ENCODE results near the gene CHPT1. TPM values are rescaled to one million over a fixed set of nuclear protein-coding genes. Genes with fewer than 3 reads are reported as not detected.
A peak's percentile ranks its signal among the peaks of the same experiment; 100 is the strongest.

Gene CHPT1
- total and polyA plus RNA-seq, 9 of the 15 experiments (the other 6 are each of a cell fraction or from before 2014, with no cell fraction given), result 15.3 to 210 (median 91.9) TPM

DNA sequence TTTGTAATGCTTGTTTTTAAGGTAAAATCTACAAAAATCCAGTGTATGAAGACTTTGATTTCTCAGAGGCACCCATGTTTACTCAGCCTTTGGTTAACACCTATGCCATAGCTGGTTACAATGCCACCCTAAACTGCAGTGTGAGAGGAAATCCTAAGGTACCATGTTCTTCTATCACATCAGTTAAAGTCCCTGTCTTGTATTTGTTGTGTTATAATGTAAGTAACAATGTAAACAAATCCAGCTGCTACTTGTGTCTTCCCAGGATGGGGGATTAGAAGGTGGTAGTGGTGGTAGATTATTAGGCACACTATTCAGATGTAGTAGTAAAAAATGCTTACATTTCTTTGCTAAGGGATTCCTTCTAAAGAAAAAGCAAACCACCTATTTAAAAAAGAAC is 19.4 kb upstream of the CHPT1 start:
- peak; percentile 23 for ATAC-seq
- no peak overlapping the region for H3K4me3 ChIP-seq
- no peaks in the 10 kb centered on the region for H4K20me1 ChIP-seq (replicated peaks; ENCODE audit: control insufficient read depth, insufficient read depth, low read length)
- BruUV-seq (replicated peaks), result no TSS peak
- H3K27me3 ChIP-seq (ENCODE audit: control insufficient read depth in 2 of 2, insufficient read depth in 2 of 2, low read length in 2 of 2), result no peaks in the 10 kb centered on the region; a peak in 1 of 5 replicates
- H3K9me3 ChIP-seq (replicated peaks; ENCODE audit: control insufficient read depth, insufficient read depth, low read depth, low read length), result no peaks in the 10 kb centered on the region
- H2AFZ ChIP-seq (ENCODE audit: low read depth, low read length), result peak overlapping the region; percentile 4; the same call in 1 of the 2 replicates
- H3K9me1 ChIP-seq (ENCODE audit: control insufficient read depth, insufficient read depth, low read length), result no peaks in the 10 kb centered on the region
- DNase-seq (ENCODE audit: extremely low read depth in 1 of 4, low spot score in 3 of 4), result no peak
- no peak overlapping the region for H3K9ac ChIP-seq (ENCODE audit: insufficient read depth in 1 of 2, low read depth in 2 of 2, low read length in 2 of 2)
- intact Hi-C loops (cut with micrococcal nuclease) (no loop called here), in situ Hi-C loops (cut with MboI) (no loop called here)
- H3K4me2 ChIP-seq (ENCODE audit: insufficient read depth, low read length), result no peak overlapping the region
- no peaks in the 10 kb centered on the region for H3K4me1 ChIP-seq (replicated peaks in 1 of 2; ENCODE audit: control insufficient read depth in 2 of 2, insufficient read depth in 2 of 2, low read length in 2 of 2)
- POLR2A ChIA-PET, result no interaction called here
- CTCF ChIA-PET (ENCODE audit: low intra/inter-chr PET ratio), result no interaction called here
- no peak for FAIRE-seq
- no peak overlapping the region for H3K27ac ChIP-seq (ENCODE audit: extremely low read depth, low read depth, low read length)
- no peaks in the 10 kb centered on the region for H3K79me2 ChIP-seq (ENCODE audit: control insufficient read depth, insufficient read depth, low read length)
- no peaks in the 10 kb centered on the region for H3K36me3 ChIP-seq (ENCODE audit: control insufficient read depth, insufficient read depth, low read length)
- TF ChIP-seq, protein P1, sequence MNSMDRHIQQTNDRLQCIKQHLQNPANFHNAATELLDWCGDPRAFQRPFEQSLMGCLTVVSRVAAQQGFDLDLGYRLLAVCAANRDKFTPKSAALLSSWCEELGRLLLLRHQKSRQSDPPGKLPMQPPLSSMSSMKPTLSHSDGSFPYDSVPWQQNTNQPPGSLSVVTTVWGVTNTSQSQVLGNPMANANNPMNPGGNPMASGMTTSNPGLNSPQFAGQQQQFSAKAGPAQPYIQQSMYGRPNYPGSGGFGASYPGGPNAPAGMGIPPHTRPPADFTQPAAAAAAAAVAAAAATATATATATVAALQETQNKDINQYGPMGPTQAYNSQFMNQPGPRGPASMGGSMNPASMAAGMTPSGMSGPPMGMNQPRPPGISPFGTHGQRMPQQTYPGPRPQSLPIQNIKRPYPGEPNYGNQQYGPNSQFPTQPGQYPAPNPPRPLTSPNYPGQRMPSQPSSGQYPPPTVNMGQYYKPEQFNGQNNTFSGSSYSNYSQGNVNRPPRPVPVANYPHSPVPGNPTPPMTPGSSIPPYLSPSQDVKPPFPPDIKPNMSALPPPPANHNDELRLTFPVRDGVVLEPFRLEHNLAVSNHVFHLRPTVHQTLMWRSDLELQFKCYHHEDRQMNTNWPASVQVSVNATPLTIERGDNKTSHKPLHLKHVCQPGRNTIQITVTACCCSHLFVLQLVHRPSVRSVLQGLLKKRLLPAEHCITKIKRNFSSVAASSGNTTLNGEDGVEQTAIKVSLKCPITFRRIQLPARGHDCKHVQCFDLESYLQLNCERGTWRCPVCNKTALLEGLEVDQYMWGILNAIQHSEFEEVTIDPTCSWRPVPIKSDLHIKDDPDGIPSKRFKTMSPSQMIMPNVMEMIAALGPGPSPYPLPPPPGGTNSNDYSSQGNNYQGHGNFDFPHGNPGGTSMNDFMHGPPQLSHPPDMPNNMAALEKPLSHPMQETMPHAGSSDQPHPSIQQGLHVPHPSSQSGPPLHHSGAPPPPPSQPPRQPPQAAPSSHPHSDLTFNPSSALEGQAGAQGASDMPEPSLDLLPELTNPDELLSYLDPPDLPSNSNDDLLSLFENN (IDR thresholded peaks at IDR 0.05; ENCODE audit: low read depth in 2 of 2, low read length in 2 of 2), result peak in 1 of 2 experiments; percentile 69; a peak in 1 of 4 replicates
- TF ChIP-seq PML (IDR thresholded peaks at IDR 0.05; ENCODE audit: low read length) (peak; percentile 87), POLR2B (IDR thresholded peaks at IDR 0.05; ENCODE audit: low read depth, partially characterized antibody) (no peak), POLR2H (tag; IDR thresholded peaks at IDR 0.05; ENCODE audit: low read depth) (no peak), TBP (optimal IDR thresholded peaks at IDR 0.05; ENCODE audit: low read depth, low read length) (peak; percentile 80), POLR2AphosphoS5 (IDR thresholded peaks at IDR 0.05; ENCODE audit: control insufficient read depth, insufficient read depth, low read depth, low read length) (peak; percentile 60; the same call in 1 of the 2 replicates), GTF2F1 (IDR thresholded peaks at IDR 0.05; ENCODE audit: low read depth, low read length) (0 out of 2 replicates have a peak, but pooled peaks have one; percentile 38), POLR2G (IDR thresholded peaks at IDR 0.05; ENCODE audit: low read depth, low read length) (no peak)
- TF ChIP-seq, protein P2, sequence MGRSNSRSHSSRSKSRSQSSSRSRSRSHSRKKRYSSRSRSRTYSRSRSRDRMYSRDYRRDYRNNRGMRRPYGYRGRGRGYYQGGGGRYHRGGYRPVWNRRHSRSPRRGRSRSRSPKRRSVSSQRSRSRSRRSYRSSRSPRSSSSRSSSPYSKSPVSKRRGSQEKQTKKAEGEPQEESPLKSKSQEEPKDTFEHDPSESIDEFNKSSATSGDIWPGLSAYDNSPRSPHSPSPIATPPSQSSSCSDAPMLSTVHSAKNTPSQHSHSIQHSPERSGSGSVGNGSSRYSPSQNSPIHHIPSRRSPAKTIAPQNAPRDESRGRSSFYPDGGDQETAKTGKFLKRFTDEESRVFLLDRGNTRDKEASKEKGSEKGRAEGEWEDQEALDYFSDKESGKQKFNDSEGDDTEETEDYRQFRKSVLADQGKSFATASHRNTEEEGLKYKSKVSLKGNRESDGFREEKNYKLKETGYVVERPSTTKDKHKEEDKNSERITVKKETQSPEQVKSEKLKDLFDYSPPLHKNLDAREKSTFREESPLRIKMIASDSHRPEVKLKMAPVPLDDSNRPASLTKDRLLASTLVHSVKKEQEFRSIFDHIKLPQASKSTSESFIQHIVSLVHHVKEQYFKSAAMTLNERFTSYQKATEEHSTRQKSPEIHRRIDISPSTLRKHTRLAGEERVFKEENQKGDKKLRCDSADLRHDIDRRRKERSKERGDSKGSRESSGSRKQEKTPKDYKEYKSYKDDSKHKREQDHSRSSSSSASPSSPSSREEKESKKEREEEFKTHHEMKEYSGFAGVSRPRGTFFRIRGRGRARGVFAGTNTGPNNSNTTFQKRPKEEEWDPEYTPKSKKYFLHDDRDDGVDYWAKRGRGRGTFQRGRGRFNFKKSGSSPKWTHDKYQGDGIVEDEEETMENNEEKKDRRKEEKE (IDR thresholded peaks at IDR 0.05; ENCODE audit: borderline replicate concordance in 1 of 2, control insufficient read depth in 1 of 2, low read depth in 2 of 2, low read length in 1 of 2), result peak in 1 of 2 experiments; percentile 77; a peak in 2 of 4 replicates
- TF ChIP-seq, protein P3, sequence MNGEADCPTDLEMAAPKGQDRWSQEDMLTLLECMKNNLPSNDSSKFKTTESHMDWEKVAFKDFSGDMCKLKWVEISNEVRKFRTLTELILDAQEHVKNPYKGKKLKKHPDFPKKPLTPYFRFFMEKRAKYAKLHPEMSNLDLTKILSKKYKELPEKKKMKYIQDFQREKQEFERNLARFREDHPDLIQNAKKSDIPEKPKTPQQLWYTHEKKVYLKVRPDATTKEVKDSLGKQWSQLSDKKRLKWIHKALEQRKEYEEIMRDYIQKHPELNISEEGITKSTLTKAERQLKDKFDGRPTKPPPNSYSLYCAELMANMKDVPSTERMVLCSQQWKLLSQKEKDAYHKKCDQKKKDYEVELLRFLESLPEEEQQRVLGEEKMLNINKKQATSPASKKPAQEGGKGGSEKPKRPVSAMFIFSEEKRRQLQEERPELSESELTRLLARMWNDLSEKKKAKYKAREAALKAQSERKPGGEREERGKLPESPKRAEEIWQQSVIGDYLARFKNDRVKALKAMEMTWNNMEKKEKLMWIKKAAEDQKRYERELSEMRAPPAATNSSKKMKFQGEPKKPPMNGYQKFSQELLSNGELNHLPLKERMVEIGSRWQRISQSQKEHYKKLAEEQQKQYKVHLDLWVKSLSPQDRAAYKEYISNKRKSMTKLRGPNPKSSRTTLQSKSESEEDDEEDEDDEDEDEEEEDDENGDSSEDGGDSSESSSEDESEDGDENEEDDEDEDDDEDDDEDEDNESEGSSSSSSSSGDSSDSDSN (IDR thresholded peaks at IDR 0.05; ENCODE audit: borderline replicate concordance in 1 of 2, low read depth in 2 of 2, low read length in 2 of 2), result no peak
- TF ChIP-seq, protein P4, sequence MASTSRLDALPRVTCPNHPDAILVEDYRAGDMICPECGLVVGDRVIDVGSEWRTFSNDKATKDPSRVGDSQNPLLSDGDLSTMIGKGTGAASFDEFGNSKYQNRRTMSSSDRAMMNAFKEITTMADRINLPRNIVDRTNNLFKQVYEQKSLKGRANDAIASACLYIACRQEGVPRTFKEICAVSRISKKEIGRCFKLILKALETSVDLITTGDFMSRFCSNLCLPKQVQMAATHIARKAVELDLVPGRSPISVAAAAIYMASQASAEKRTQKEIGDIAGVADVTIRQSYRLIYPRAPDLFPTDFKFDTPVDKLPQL (IDR thresholded peaks at IDR 0.05; ENCODE audit: extremely low read depth, insufficient read length), result peak; percentile 61

Measured in K562 (cell line).